Stimulated activated CD8-positive, alpha-beta memory T cell treated with anti-CD3 and anti-CD28 coated beads, Interleukin-15, amount 100 ng/mL, for 4 hours (primary cell): Measurements from ENCODE around the gene FSTL5.

Source experiments
- DNase-seq, 2 donors: peaks; one replicate each; pipeline ENCODE4 v3.0.0-alpha.2; 2020; ENCODE audit warnings: low read depth in 2 of 2

The FSTL5 gene

DNA sequence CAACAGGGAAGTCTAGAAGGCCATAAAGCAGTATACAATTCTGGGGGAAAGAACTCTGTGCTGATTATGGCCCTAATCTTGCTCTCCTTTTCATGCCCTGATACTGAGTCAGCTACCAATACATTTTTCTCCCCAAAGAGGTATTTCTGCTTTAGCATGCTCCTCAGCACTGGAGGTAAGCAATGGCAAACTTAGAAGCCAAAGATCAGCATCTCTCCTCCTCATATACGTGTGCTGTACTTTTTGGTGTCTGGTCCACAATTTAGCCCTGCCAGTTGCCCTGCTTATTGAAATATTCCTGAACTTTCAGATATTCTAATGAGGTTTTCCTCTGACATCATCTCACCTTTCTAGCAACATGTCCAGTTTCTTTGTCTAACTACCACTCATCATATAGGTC, 226.2 kb downstream of the FSTL5 start:
- DNase-seq = no peak

DNA sequence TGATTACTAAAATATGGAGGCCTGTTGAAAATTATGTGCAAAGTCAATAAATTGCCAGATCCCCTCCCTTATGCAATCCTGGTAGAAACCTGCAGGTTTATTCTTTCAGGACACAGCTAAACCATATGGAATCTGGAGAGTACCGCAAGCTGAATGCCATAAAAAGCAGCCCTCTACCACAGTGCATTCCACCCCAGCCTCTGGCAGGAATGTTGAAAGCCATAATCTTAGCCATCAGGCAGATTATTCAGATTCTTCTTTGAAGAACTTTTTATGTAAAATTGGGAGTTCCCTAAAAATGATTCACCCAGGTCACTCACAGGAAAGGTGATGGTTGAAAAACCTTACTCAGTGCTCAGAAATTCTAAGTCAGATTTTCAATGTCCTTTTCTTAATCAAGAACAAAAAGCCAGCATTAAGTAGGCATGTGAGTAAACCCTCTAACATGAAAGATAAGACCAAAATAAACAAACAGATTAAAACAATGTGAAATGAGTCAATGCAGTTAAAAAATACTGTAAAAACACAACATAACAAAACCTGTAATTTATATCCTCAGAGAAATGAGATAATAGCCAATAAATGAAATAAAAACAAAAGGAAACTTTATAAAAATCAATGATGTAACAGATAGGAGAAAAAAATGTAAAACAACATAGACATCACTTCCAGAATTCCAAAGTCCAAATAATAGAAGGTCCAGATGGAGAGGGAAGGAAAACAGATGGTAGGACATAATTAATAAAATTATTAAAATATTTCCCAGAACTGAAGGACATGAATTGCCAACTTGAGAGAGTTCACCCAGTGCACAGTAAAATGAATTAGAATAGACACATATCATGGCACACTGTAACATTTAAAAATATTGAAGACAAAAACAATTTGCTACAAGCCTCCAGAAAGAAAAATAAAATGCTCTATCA, 226.9 kb downstream of the FSTL5 start:
- DNase-seq = no peak

DNA sequence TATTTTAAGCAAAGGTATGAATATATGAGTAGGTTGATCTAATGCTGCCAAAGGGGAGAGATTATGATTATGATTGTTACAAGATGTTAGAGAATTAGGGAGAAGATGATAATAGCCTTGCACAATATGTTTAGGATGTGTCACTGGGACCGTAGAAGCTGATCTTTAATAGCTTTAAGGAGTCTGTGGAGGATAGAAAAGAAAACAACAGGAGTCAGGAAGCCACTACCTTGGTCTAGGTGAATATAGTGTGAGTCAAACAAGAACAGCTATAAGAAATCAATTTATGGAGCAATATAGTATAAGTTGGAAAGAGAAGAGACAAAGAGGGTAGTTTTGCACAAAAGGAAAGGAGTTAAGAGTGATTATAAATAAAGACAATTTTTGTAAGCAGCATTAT, 232.7 kb downstream of the FSTL5 start:
- no peak for DNase-seq

DNA sequence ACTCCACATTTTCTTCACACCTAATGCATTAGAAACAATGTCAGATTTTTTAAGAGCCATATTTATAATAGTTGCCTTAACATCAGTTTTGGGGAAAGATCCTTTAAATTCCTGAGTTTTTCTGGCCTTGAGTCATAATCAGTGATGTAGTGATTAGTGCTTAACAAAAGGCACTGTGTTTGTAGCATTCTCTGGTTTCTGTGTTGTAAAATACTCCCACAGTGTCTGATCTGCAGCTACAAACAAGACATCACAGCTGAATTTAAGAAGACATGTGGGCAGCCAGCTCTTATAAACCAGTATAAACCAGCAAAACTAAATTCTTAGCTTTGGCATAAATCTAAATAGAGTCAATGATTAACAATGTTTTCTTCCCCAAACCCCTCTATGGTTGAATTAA, 233.8 kb downstream of the FSTL5 start:
- no peak for DNase-seq

DNA sequence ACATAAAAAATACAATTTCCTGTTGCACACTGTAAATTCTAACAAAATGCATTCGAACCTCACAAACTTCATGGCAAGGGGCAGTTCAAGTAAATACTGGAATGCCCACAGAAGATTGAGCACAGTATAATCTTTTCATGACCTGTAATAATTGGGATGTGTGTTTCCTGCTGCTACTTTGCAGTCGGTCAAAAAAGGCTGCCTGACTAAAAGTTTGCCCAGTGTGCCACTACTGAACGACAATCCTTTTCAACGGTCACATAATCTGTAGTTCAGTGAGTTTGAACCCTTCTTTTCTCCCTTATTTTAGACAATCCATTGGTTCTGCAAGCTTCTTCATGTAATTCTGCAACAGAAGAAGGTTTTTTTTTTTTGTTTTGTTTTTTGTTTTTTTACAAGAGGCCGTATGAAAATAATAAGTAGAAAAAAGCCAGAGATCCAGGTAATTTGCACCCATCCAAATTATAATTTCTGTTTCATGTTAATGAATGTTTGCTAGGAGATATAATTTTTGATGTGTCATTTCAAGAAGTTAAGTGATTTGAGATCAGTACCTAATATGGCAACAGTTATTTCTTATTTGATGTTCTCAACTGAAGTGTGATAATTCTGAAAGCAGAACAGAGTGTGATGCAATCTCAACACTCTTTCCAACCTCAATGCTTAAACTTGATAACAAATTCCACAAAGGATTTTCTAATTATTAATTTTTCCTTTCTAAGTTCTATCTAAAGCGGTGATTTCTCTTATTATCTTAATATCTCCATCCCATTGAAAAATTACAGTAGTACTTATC, 237.6 kb downstream of the FSTL5 start:
- no peak for DNase-seq

DNA sequence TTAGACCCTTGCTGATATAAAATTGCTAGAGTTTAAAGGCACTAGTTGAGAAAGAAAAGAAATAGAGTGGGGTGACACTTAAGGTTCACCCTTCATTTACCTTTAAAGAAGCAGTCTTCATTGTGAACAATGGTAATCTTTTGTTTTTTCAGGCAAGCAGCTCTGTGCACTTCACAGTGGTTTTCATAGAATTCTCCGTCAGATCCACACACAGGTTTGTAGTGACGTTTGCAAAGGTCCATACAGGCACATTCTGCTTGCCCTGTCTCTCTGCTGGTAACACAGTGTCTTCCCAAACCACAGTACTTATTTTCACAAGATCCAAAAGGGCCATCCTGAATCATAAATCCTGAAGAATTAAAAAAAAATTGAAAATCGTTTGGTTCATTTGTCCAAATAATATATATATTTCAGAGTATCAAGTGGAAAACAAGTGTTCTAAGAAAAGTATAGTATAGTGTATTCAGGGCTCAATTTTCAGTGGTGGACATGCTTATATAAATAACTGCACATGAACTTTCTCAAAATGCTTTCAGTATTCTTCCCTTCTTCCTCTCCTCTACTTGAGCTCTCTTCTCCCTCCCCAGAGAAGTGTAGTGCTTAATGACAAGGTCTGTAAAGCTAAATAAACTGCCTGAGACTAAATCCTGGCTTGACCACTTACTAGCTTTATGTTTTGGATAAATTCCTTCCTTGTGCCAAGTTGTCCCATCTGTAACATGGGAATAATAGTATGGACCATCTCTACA, 243.3 kb downstream of the FSTL5 start:
- no peak for DNase-seq

DNA sequence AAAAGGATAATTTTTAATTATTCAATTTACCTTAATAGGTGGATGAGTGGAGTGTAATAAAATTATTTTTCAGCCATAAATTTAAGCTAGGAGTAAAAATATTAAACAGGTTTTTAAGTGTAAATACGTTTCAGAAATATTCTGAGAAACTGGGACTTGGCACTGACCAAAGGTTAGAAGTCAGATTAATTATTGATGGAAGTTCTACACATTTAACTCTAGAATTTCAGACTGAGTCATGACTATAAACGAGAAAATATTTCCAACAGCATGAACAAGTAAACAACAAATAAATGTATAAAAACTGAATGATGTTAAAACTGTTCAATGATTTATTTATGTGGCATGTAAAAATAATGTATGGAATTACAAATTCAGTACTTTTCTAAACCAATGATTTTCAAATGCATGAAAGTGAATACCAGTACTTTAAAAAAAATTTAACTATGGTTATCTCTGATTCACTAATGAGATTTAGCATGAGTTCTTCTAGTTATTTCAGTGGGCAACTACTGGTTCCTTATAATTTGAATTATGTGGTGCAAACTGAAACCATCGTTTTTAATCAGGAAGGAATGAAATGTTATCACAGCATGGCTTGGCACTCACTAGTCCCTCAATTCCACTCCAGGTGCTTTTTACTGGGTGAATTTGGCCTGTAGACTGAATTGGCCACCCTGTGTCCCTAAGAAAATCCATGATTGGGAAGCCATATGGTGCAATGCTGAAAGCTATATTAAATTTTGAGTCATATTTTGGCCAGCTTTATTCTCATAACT, 244.2 kb downstream of the FSTL5 start:
- DNase-seq = no peak

DNA sequence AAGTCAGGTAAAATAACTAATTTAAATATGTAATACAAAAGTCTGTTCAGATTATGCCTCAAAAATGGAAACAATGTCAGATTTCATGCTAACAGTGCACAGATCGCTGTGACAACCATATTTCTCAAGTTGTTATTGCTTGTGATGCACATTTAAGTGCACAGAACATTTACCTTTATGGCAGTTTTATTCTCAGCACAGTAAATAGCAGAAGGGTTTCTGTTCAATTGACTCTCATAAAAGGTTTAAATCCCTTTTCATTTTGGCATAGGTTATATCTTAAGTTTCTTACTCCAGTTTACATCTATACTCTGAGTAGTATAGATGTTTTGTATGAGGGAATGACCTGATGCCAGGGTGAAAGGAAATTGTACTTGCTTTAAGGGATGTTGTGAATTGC, 247.8 kb downstream of the FSTL5 start:
- DNase-seq = no peak

DNA sequence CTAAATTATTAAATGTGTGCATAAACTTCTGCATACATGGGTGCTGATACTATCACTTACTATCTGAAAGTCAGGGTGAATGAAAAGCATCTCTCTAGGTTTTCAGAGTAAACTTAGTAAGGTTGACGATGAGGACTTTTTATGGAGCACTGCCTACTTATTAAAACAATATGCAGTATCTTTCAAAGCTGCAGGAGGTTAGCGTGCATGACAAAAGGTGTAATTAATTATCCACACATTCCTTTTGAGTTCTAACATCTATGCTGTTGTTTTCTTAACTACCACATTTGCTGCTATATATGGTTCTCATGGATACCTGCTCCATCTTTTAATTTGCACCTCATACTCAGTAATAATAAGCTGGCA, 256.2 kb downstream of the FSTL5 start:
- no peak for DNase-seq

DNA sequence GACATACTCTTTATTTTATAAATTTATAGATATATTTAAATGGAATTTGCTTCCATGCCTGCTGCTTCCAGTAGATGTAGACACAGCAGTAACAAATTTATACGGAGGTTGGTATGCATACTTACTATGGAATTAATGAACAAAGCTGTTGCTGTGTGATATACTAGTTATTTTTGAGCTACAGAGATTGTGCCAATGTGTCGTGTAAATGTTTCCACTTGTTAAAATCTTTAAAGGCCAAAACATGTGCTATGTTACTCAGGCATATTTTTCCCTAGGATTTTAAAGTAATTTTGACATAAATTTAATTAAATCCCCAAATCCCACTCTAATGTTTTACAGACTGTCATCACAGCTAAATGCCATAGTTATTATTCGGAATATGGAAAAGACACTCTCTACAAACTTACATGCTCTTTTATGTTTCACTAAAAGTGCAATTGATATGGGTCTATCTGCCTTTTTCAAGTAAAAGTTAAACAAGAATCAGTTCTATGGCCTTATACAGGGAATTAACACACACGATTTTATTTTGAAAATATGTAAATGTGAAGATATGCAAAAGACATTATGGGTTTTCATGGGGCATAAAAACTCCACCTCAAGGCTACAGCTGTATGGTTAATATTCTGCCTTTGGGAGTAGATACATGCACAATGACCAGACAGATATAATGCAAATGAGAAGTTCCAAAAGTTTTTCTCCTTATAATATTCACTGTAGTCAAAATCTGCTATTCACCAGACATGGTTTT, 256.8 kb downstream of the FSTL5 start:
- DNase-seq = no peak

DNA sequence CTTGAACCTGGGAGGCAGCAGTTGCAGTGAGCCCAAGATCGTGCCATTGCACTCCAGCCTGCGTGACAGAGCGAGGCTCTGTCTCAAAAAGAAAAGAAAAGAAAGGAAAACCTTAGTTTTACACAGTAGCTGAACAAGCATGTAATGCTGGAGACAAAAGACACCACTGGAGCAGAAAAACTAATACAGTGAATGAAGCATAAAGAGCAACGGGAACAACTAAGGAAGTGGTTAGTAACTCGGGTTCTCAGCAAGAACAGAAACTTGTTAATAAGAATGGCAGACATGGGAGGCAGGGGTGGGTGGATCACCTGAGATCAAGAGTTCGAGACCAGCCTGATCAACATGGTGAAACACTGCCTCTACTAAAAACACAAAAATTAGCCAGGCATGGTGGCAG, 263.7 kb downstream of the FSTL5 start:
- no peak for DNase-seq

DNA sequence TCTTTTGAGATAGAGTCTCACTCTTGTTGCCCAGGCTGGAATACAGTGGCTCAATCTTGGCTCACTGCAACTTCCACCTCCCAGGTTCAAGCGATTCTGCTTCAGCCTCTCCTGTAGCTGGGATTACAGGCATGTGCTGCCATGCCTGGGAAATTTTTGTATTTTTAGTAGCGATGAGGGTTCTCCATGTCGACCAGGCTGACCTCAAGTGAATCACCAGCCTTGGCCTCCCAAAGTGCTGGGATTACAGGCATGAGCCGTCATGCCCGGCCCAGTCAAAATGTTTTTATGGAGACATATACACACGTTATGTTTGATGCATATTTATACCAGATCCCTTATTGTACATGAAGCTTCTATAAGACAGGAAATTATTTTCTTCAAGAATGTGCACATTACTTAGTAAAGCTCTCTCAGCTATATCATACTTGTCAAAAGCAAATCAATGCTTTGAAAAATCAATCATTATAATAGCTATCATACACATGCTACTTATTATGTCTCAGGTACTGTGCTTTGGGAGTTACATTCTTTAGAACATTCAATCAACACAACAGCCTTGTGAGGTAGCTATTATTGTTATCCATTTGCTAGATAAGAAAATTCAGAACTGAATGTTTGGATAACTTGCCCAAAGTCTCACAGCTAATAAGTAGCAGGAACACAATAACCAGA, 269.2 kb downstream of the FSTL5 start:
- DNase-seq = no peak

DNA sequence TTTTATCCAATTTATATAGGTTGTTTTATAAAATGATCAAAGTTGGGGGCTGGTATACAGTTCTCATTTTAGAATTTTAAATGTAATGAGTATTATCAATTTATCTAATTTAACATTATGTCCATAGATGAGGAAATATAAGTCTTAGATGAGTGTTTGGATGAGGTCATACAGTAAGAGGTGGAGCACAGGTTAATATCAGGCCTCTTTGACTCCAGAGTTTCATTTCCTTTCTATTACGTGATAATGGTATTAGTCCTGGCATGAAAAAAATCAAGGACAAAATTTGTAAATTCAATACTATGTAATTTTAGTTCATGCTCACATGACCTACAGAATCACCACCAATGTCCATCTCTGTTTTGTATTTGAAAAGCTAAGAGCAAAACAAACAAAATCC, 269.8 kb downstream of the FSTL5 start:
- DNase-seq = no peak

DNA sequence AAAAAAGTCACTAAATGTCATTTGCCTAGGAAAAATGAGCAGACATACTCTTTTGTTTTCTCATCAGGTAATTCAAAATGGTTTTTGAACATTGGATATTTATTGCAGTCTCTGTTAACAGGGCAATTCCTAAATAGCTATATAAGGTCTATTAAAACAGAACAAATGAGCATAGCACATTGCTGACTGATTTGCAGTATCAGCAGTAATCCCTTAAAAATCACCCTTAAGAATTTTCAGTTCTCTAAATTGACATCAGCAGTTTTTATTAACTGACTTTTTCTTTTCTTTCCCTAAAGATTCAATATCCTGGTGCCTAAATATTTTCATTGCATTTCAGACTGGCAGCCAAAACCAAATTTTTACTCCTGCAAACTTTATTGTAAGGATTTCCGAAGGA, 270.2 kb downstream of the FSTL5 start:
- no peak for DNase-seq

DNA sequence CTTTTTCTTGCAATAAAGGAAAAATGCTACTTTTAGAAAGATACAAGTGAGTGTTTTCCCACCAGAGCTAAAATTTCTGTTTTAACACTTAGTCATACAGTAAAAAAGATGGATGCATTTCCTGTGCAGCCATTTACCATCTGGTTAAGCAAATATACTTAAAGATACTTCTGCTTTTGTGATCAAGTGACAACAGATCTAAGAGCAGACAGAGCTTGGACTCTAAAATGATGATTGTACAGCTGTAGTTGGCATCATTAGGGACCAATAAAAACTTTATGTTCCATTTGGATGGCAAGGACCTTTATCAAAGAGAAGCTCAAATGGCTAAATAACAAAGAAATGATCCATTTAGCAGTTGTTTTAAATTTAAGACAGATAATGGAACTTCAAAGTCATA, 270.8 kb downstream of the FSTL5 start:
- no peak for DNase-seq

DNA sequence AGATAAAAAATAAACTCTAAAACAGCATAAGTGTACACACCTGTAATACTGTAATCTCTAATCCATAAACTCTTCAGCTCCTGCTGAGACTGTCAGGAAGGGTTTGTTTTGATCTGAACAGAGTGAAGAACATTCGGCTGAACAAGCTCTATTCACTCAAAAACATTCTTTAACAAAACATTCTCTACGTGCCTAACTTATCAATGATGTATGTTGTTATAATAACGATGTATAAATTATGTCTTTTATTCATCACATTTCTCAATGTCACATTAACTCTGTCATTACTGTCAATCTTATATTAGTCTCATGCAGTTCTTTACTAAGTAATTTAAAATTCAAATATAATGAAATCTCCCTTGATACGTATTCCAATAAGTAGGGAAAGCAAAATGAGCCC, 280.6 kb downstream of the FSTL5 start:
- DNase-seq = no peak

DNA sequence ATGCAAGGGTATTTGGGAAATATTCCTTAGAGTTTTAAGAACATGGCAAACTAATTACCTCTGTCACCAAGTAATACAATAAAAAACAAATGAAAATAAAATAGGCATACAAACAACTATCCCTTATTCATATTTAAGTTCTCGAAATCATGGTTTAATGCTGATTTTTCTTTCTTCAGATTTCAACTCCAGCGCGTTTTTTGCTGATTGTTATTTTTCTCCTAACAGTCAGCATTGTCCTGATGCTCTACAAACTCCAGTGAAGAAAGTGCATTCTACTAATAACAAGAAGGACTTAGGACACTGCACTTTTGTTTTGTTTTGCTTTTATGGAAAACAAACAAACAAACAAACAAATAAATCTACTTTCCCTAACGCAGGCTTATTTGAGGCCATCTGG, 282.4 kb downstream of the FSTL5 start:
- no peak for DNase-seq

DNA sequence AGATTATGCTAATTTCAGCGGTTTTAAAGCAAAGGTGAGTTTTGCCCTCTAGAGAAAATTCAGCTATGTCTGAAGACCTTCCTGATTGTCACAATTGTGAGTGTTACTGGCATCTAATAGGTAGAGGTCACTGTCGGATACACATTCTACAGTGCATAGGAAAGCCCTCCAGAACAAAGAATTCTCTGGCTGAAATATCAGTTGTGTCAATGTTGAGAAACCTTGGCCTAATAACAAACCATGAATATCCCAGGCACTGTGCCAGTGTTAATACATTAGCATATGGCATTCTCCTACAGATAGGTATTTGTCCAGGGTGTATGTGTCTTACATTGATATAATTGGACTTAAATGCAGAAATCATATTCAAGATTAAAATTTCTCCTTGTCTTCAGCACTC, 294.3 kb downstream of the FSTL5 start:
- DNase-seq = no peak

DNA sequence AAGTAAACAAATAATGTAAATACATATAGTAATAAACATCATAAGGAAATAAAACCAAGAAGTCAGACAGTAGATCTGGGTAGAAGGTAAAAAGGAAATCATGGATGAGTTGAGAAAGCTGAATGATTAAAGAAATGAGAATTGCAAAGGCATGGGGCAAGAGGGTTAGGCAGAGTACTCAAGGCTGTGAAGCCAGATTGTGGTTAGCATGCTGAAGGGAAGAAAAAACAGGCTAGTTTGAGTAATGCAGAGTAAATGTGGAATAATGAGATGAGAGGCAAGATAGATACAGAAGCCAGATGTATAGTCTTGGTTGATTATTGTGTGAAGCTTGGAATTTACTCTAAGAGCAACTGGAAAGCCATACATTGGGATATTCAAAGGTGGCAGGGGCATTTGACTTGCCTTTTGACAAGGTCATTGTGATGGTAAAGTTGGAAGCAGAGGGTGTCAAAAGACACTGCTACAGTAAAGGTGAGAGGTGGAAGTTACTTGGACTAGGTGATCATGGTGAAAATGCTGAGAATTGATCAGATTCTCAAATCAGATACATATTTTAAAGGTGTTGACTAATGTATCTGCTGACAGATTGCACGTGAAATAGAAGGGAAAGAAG, 307.0 kb downstream of the FSTL5 start:
- DNase-seq = no peak

DNA sequence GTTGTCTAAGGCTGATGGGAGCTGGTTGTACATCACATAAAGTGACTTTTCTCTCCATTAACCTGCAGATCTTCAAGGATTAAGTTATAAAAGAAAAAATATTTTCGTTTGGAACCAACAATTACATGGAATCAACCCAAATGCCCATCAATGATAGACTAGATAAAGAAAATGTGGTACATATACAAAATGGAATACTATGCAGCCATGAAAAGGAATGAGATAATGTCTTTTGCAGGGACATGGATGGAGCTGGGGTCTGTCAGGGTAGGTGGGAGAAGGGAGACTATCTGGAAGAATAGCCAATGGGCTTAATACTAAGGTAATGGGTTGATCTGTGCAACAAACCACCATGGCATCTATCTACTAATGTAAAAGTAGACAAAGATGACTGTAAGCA, 313.2 kb downstream of the FSTL5 start:
- DNase-seq = no peak
